ENCODE measurements around the gene TRIM34.
"Not testable (repeated sequence)": the region's sequence is repeated elsewhere in the genome, so short reads cannot be mapped to it uniquely, and the experiment has no call there.

DNA sequence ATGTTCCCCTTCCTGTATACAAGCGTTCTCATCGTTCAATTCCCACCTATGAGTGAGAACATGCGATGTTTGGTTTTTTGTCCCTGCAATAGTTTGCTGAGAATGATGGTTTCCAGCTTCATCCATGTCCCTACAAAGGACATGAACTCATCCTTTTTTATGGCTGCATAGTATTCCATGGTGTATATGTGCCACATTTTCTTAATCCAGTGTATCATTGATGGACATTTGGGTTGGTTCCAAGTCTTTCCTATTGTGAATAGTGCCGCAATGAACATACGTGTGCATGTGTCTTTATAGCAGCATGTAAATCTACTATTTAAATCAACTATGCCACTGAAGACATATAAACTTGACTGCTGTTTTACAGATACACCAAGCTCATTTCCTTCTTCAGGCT lies 40.3 kb upstream of the TRIM34 start:
- TF ChIP-seq, protein P1, sequence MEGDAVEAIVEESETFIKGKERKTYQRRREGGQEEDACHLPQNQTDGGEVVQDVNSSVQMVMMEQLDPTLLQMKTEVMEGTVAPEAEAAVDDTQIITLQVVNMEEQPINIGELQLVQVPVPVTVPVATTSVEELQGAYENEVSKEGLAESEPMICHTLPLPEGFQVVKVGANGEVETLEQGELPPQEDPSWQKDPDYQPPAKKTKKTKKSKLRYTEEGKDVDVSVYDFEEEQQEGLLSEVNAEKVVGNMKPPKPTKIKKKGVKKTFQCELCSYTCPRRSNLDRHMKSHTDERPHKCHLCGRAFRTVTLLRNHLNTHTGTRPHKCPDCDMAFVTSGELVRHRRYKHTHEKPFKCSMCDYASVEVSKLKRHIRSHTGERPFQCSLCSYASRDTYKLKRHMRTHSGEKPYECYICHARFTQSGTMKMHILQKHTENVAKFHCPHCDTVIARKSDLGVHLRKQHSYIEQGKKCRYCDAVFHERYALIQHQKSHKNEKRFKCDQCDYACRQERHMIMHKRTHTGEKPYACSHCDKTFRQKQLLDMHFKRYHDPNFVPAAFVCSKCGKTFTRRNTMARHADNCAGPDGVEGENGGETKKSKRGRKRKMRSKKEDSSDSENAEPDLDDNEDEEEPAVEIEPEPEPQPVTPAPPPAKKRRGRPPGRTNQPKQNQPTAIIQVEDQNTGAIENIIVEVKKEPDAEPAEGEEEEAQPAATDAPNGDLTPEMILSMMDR (conservative IDR thresholded peaks at IDR 0.05; ENCODE audit: low read depth, low read length): not testable (repeated sequence)
- not testable (repeated sequence) for TF ChIP-seq RAD21 (IDR thresholded peaks at IDR 0.05; ENCODE audit: low read length); USF2 (IDR thresholded peaks at IDR 0.05; ENCODE audit: low read depth, low read length); RFX5 (IDR thresholded peaks at IDR 0.05; ENCODE audit: low read depth, low read length)
